AG09309 (cell line): ENCODE data around the gene FRMD3.
A peak's percentile ranks its signal among the peaks of the same experiment; 100 is the strongest.

ENCODE experiments used
- DNase-seq: peaks from one replicate; pipeline ENCODE4 v3.0.0-alpha.2; 2010; ENCODE audit warnings: low read depth
- H3K4me3 ChIP-seq: 2 replicates; pipeline ENCODE4 v1.5.1; 2011; ENCODE audit warnings: mild to moderate bottlenecking, low read depth, low read length, moderate library complexity; ENCODE audit not compliant: control insufficient read depth
- TF ChIP-seq, protein P1 (sequence below): IDR thresholded peaks from 2 replicates; pipeline ENCODE4 v1.5.1; 2011; ENCODE audit warnings: mild to moderate bottlenecking, low read depth, low read length, inconsistent platforms; ENCODE audit not compliant: insufficient read depth, control insufficient read depth; ENCODE audit errors: missing control alignments

FRMD3 gene

DNA sequence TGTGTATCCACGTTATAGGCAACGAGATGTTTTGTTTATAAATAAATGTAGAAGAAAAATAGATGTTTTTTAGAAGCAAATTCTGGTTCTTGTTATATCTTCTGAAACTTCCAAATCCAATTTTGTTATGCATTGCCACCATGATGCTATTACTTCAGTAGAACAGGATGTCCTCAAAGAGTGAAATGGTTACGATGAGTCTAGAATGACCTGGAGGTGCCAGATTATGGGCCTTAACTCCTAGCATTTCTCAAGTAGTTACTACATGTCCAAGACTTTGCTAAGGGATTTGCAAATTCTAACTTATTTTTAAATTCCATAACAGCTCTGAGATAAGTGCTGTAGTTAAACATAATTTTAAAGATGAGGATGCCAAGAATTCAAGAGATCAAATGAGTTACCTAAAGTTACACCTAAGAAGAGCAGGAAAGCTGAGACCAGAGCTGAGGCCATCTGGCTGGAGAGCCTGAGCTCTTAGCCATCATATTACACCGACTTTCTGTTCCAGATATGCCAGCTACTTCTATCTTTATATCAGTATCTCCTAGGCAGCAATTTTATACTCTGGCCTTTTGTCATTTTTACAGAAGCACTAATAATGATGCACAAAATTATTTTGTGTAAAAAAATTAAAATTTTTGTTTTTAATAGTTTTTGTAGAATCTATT lies 302.0 kb downstream of the FRMD3 start:
- TF ChIP-seq, protein P1, sequence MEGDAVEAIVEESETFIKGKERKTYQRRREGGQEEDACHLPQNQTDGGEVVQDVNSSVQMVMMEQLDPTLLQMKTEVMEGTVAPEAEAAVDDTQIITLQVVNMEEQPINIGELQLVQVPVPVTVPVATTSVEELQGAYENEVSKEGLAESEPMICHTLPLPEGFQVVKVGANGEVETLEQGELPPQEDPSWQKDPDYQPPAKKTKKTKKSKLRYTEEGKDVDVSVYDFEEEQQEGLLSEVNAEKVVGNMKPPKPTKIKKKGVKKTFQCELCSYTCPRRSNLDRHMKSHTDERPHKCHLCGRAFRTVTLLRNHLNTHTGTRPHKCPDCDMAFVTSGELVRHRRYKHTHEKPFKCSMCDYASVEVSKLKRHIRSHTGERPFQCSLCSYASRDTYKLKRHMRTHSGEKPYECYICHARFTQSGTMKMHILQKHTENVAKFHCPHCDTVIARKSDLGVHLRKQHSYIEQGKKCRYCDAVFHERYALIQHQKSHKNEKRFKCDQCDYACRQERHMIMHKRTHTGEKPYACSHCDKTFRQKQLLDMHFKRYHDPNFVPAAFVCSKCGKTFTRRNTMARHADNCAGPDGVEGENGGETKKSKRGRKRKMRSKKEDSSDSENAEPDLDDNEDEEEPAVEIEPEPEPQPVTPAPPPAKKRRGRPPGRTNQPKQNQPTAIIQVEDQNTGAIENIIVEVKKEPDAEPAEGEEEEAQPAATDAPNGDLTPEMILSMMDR, result no peak
- H3K4me3 ChIP-seq, result no peak overlapping the region

DNA sequence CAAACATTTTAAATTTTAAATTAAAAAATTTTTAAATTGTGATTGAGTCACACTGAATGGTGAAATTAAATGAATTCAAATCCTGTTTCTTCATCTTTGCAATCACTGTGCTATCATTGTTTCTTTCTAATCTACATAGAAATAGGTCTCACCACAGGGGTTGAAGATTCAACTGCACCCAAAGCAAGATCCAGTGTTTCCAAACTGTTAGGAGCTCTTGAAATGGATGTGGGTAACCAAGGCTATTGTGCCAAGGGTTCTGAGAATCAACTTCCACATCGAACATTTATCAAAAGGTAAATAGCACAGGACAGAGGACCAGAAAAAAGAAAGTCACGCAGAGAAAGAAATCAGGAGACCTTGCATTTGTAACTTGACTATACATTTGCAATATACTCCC lies 302.7 kb downstream of the FRMD3 start:
- no peak overlapping the region for H3K4me3 ChIP-seq
- TF ChIP-seq, protein P1, result no peak
- DNase-seq, result no peak

More for the DNA sequence above, 302.0 kb downstream of the FRMD3 start:
- DNase-seq, result no peak

DNA sequence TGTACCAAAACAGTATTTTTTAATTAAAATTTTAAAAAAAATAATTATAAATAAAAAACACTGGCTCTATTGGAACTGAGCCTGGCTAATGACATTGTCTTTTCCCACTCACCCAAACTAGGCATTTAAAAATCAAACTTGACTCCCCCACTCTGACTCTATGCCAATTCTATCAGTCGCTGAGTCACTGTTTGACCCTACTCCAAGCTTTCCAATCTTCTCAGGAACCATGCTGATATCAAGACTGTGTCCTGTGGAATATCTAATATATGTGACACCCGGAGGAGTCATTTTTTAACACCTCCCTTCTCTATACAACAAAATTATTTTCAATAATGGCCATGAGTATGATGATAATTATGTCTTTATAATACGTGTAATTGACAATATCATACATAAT lies 303.7 kb downstream of the FRMD3 start:
- H3K4me3 ChIP-seq, result no peak overlapping the region
- TF ChIP-seq, protein P1, result no peak
- no peak for DNase-seq

DNA sequence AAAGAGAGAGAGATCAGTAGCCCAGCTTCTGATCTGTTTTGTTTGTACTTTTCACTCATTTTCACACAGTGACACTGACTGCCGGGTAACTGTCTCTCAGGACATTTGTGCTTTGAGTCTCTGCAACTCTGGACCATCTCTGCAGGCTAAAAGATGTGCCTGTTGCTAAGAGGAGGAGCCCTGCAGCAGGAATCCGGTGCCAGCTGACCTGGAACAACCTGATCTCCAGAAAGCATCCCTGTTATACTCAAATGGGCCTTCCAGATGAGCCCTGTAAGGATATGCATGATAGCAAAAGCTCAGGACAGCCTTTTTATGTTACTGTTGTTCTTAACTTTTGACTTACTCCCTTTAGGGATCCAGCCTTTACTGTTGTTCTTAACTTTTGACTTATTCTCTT lies 304.6 kb downstream of the FRMD3 start:
- TF ChIP-seq, protein P1, result no peak
- H3K4me3 ChIP-seq, result no peak overlapping the region
- no peak for DNase-seq

DNA sequence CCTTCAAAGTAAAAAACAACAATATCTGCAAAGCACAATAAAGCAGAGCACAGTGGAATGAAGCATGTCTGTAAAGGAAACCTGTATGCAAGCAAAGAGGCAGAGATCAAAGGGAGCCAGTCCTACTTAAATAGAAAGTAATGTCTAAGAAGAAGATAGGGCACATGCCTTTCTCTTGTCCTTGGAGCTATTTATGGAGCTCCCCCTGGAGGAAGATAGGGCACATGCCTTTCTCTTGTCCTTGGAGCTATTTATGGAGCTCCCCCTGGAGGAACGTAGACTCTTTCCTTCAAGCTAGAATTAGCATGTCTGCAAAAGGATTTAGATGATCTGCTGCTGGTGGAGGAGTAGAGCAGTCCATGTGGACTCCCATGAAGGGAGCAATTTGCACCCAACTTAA lies 307.2 kb downstream of the FRMD3 start:
- TF ChIP-seq, protein P1, result peak; percentile 4
- no peak overlapping the region for H3K4me3 ChIP-seq
- DNase-seq, result no peak

DNA sequence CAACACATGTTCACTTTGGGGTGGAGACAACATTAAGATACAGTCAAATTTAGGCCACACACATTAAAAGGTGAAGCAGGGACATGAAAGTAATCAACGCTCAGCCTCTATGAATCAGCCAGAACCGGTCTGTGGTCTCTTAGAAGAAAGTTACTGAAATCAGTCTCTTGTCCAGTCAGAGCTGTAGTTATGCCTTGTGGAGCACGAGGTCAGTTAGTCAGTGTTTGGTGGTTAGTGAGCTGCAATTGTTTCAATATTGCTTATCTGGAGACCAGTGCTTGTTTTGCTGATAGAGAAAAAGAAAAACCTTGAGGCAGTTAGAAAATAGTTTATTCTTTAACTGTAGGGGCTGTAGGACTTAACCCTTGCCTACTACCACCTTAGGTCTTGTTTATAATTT lies 317.5 kb downstream of the FRMD3 start:
- peak; percentile 46 for DNase-seq

More for the DNA sequence above, 317.5 kb downstream of the FRMD3 start:
- H3K4me3 ChIP-seq, result no peak overlapping the region
- TF ChIP-seq, protein P1, result no peak
